Esophagus muscularis mucosa (tissue), 3 donors: ENCODE results near the gene NCOR2.

Experiments
- EP300 ChIP-seq: sonication (generic); formaldehyde crosslinking; IDR thresholded peaks from one replicate; pipeline ENCODE4 v1.6.1; 2017; ENCODE audit warnings: antibody characterized with exemption
- TF ChIP-seq, protein P1 (sequence below), 3 experiments: fragments of 200-600 bp in 2 of 3; fragments of 450-650 bp in 1 of 3; sonication (generic) in 2 of 3; IDR thresholded peaks; one replicate each; pipeline ENCODE4 v1.5.1; 2017 to 2019; ENCODE audit warnings: antibody characterized with exemption in 3 of 3, mild to moderate bottlenecking in 2 of 3, moderate library complexity in 1 of 3

DNA sequence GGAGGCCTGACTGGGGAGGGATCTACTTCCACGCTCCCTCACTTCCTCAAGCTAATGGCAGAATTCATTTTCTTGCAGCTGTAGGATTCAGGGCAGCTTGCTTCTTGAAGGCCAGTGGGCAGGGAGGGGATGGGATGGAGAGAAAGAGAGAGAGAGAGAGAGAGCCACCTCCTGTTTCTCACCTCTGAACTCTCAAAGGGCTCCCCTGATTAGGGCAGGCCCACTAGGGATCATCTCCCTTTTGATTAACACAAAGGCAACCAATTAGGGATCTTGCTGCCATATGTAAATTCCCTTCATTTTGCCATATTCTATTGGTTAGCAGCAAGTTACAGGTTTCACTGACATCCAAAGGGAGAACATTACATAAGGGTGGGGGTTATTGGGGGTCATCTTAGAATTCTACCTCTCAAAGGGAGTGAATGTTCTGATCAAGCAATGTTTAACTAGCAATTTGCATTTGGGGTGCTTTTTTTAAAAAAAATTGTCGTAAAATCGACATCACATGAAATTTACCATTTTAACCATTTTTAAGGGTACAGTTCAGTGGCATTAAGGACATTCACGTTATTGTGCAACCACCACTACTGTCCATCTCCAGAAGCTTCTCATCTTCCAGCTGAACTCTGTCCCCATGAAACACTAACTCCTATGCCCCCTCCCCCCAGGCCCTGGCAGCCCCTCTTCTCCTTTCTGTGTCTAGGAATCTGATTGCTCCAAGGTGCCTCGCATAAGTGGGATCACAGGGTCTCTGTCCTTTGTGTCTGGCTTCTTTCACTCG lies 47.3 kb upstream of the NCOR2 start:
- TF ChIP-seq, protein P1, sequence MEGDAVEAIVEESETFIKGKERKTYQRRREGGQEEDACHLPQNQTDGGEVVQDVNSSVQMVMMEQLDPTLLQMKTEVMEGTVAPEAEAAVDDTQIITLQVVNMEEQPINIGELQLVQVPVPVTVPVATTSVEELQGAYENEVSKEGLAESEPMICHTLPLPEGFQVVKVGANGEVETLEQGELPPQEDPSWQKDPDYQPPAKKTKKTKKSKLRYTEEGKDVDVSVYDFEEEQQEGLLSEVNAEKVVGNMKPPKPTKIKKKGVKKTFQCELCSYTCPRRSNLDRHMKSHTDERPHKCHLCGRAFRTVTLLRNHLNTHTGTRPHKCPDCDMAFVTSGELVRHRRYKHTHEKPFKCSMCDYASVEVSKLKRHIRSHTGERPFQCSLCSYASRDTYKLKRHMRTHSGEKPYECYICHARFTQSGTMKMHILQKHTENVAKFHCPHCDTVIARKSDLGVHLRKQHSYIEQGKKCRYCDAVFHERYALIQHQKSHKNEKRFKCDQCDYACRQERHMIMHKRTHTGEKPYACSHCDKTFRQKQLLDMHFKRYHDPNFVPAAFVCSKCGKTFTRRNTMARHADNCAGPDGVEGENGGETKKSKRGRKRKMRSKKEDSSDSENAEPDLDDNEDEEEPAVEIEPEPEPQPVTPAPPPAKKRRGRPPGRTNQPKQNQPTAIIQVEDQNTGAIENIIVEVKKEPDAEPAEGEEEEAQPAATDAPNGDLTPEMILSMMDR (IDR thresholded peaks at IDR 0.05): no peak
- TF ChIP-seq EP300: no peak
